TTC549 (cell line): Measurements from ENCODE around the gene ENTHD1.
"Not testable (repeated sequence)": the region's sequence is repeated elsewhere in the genome, so short reads cannot be mapped to it uniquely, and the experiment has no call there.

Experiments used
- FAIRE-seq: peaks from 2 replicates; lab custom pipeline; 2012; peaks lifted over from hg19 to GRCh38; lab: Jason Lieb, UNC

ENTHD1 gene

GRCh38 chr22:39923696-39924095 lies 30.1 kb upstream of the ENTHD1 start:
- FAIRE-seq = no peak

GRCh38 chr22:39920134-39920743 lies 26.7 kb upstream of the ENTHD1 start:
- FAIRE-seq = no peak

- no peak for FAIRE-seq
These were observed 24.4 kb upstream of the ENTHD1 start for GRCh38 chr22:39917776-39918495.

GRCh38 chr22:39917197-39917643 lies 23.7 kb upstream of the ENTHD1 start:
- FAIRE-seq = no peak

GRCh38 chr22:39916496-39916895 lies 22.9 kb upstream of the ENTHD1 start:
- FAIRE-seq = no peak

GRCh38 chr22:39915295-39915726 lies 21.8 kb upstream of the ENTHD1 start:
- no peak for FAIRE-seq

GRCh38 chr22:39914584-39914983 lies 21.0 kb upstream of the ENTHD1 start:
- no peak for FAIRE-seq

- FAIRE-seq = no peak
These were observed 20.3 kb upstream of the ENTHD1 start for GRCh38 chr22:39913886-39914285.

GRCh38 chr22:39913321-39913720 lies 19.8 kb upstream of the ENTHD1 start:
- FAIRE-seq = no peak

GRCh38 chr22:39910876-39911613 lies 17.5 kb upstream of the ENTHD1 start:
- no peak for FAIRE-seq

GRCh38 chr22:39908737-39909136 lies 15.2 kb upstream of the ENTHD1 start:
- FAIRE-seq = no peak

GRCh38 chr22:39908136-39908535 lies 14.6 kb upstream of the ENTHD1 start:
- FAIRE-seq = no peak

GRCh38 chr22:39907605-39908097 lies 14.1 kb upstream of the ENTHD1 start:
- FAIRE-seq = no peak

GRCh38 chr22:39907047-39907446 lies 13.5 kb upstream of the ENTHD1 start:
- no peak for FAIRE-seq

GRCh38 chr22:39906207-39906606 lies 12.6 kb upstream of the ENTHD1 start:
- FAIRE-seq = no peak

- FAIRE-seq = no peak
These were observed 12.1 kb upstream of the ENTHD1 start for GRCh38 chr22:39905687-39906086.

GRCh38 chr22:39904862-39905261 lies 11.3 kb upstream of the ENTHD1 start:
- FAIRE-seq = no peak

- not testable (repeated sequence) for FAIRE-seq
These were observed 10.5 kb upstream of the ENTHD1 start for GRCh38 chr22:39904024-39904423.

GRCh38 chr22:39901565-39902146 lies 8.1 kb upstream of the ENTHD1 start:
- no peak for FAIRE-seq

- no peak for FAIRE-seq
These were observed 7.0 kb upstream of the ENTHD1 start, which contains the start of gene GRAP2 for GRCh38 chr22:39900306-39901227. TSS of gene GRAP2 (plus strand) at chr22:39901084. CDS start at chr22:39947107, 46,023 bp downstream.

- no peak for FAIRE-seq
These were observed 5.4 kb upstream of the ENTHD1 start for GRCh38 chr22:39898997-39899396.
